ENCODE data around the gene TPRX2.
"Not testable (repeated sequence)": the region's sequence is repeated elsewhere in the genome, so short reads cannot be mapped to it uniquely, and the experiment has no call there.

The TPRX2 gene

GRCh38 chr19:47839913-47840312 lies 19.1 kb upstream of the TPRX2 start:
- no peaks in the 10 kb centered on the region; the same call in 1 of the 2 replicates for H3K27me3 ChIP-seq (replicated peaks; ENCODE audit: control insufficient read depth, insufficient read depth, low read length)
- no peaks in the 10 kb centered on the region for H3K36me3 ChIP-seq (ENCODE audit: control insufficient read depth, insufficient read depth, low read length)
- no peak for TF ChIP-seq CTCF (IDR thresholded peaks at IDR 0.05; ENCODE audit: insufficient read depth, low read length, poor library complexity, severe bottlenecking)
- no peak overlapping the region for H3K4me3 ChIP-seq (replicated peaks; ENCODE audit: low read depth, low read length)
- DNase-seq (ENCODE audit: extremely low read depth, insufficient read length): no peak

- H3K36me3 ChIP-seq (ENCODE audit: control insufficient read depth, insufficient read depth, low read length): no peaks in the 10 kb centered on the region
- no peak for DNase-seq (ENCODE audit: extremely low read depth, insufficient read length)
- no peak for TF ChIP-seq CTCF (IDR thresholded peaks at IDR 0.05; ENCODE audit: insufficient read depth, low read length, poor library complexity, severe bottlenecking)
- no peaks in the 10 kb centered on the region; the same call in 1 of the 2 replicates for H3K27me3 ChIP-seq (replicated peaks; ENCODE audit: control insufficient read depth, insufficient read depth, low read length)
- no peak overlapping the region for H3K4me3 ChIP-seq (replicated peaks; ENCODE audit: low read depth, low read length)
Measured at GRCh38 chr19:47842941-47843340, 16.1 kb upstream of the TPRX2 start.

- H3K27me3 ChIP-seq (replicated peaks; ENCODE audit: control insufficient read depth, insufficient read depth, low read length): no peaks in the 10 kb centered on the region; the same call in 1 of the 2 replicates
- DNase-seq (ENCODE audit: extremely low read depth, insufficient read length): no peak
- H3K4me3 ChIP-seq (replicated peaks; ENCODE audit: low read depth, low read length): no peak overlapping the region
- H3K36me3 ChIP-seq (ENCODE audit: control insufficient read depth, insufficient read depth, low read length): no peaks in the 10 kb centered on the region
- no peak for TF ChIP-seq CTCF (IDR thresholded peaks at IDR 0.05; ENCODE audit: insufficient read depth, low read length, poor library complexity, severe bottlenecking)
Measured at GRCh38 chr19:47848425-47848822, 10.6 kb upstream of the TPRX2 start.

- Histone ChIP-seq H3K4me3 (replicated peaks; ENCODE audit: low read depth, low read length) (no peak overlapping the region), H3K36me3 (ENCODE audit: control insufficient read depth, insufficient read depth, low read length) (no peaks in the 10 kb centered on the region), H3K27me3 (replicated peaks; ENCODE audit: control insufficient read depth, insufficient read depth, low read length) (no peaks in the 10 kb centered on the region; the same call in 1 of the 2 replicates)
- DNase-seq (ENCODE audit: extremely low read depth, insufficient read length): no peak
- peak; percentile 42 for TF ChIP-seq CTCF (IDR thresholded peaks at IDR 0.05; ENCODE audit: insufficient read depth, low read length, poor library complexity, severe bottlenecking)
Measured at GRCh38 chr19:47848823-47849473, 10.1 kb upstream of the TPRX2 start.

- no peaks in the 10 kb centered on the region for H3K36me3 ChIP-seq (ENCODE audit: control insufficient read depth, insufficient read depth, low read length)
- H3K27me3 ChIP-seq (replicated peaks; ENCODE audit: control insufficient read depth, insufficient read depth, low read length): no peaks in the 10 kb centered on the region; the same call in 1 of the 2 replicates
- no peak for TF ChIP-seq CTCF (IDR thresholded peaks at IDR 0.05; ENCODE audit: insufficient read depth, low read length, poor library complexity, severe bottlenecking)
- no peak overlapping the region for H3K4me3 ChIP-seq (replicated peaks; ENCODE audit: low read depth, low read length)
- DNase-seq (ENCODE audit: extremely low read depth, insufficient read length): no peak
Measured at GRCh38 chr19:47853003-47853402, 6.0 kb upstream of the TPRX2 start.

- Histone ChIP-seq H3K36me3 (ENCODE audit: control insufficient read depth, insufficient read depth, low read length) (no peaks in the 10 kb centered on the region), H3K4me3 (replicated peaks; ENCODE audit: low read depth, low read length) (no peak overlapping the region), H3K27me3 (replicated peaks; ENCODE audit: control insufficient read depth, insufficient read depth, low read length) (no peaks in the 10 kb centered on the region)
- TF ChIP-seq CTCF (IDR thresholded peaks at IDR 0.05; ENCODE audit: insufficient read depth, low read length, poor library complexity, severe bottlenecking): no peak
- DNase-seq (ENCODE audit: extremely low read depth, insufficient read length): no peak
Measured at GRCh38 chr19:47854459-47854858, 4.6 kb upstream of the TPRX2 start.

- not testable (repeated sequence) for H3K4me3 ChIP-seq (replicated peaks; ENCODE audit: low read depth, low read length); DNase-seq (ENCODE audit: extremely low read depth, insufficient read length); H3K27me3 ChIP-seq (replicated peaks; ENCODE audit: control insufficient read depth, insufficient read depth, low read length); H3K36me3 ChIP-seq (ENCODE audit: control insufficient read depth, insufficient read depth, low read length)
Measured at GRCh38 chr19:47858231-47858630, 804 bp upstream of the TPRX2 start.

- not testable (repeated sequence) for H3K36me3 ChIP-seq (ENCODE audit: control insufficient read depth, insufficient read depth, low read length); H3K4me3 ChIP-seq (replicated peaks; ENCODE audit: low read depth, low read length); DNase-seq (ENCODE audit: extremely low read depth, insufficient read length); H3K27me3 ChIP-seq (replicated peaks; ENCODE audit: control insufficient read depth, insufficient read depth, low read length)
Measured at GRCh38 chr19:47859838-47860237, 803 bp downstream of the TPRX2 start.

All from GM06990 (cell line).